ENCODE measurements around the gene MYO10. TPM values are rescaled to one million over a fixed set of nuclear protein-coding genes. Genes with fewer than 3 reads are reported as not detected.

Gene MYO10
- total RNA-seq, 1 experiment from 2014 or later = 89.8 TPM

- DNase-seq (ENCODE audit: low spot score) (no peak), ATAC-seq (peak; percentile 23)
- ChIA-PET POLR2A (no interaction called here), CTCF (interaction anchor here (0.9 to 2.5 kb wide), 2 partner anchors 10 to 63 kb away, joined by 3 to 9 read pairs; no protein-coding TSS in a partner anchor)
- H3K36me3 Mint-ChIP-seq = no peaks in the 10 kb centered on the region
- no peaks in the 10 kb centered on the region for H3K9me3 Mint-ChIP-seq
- H3K27me3 Mint-ChIP-seq (ENCODE audit: low read depth) = peaks cover 24% of the 10 kb centered on the region
- H3K4me3 Mint-ChIP-seq = peak overlapping the region; percentile 86
- TF ChIP-seq ESRRA (CRISPR knock-in tag; IDR thresholded peaks at IDR 0.05; ENCODE audit: borderline replicate concordance) = no peak
- TF ChIP-seq ZNF416 (CRISPR knock-in tag; IDR thresholded peaks at IDR 0.05) = no peak
- TF ChIP-seq ELF4 (CRISPR knock-in tag; IDR thresholded peaks at IDR 0.05; ENCODE audit: low read depth) = no peak
- no peak for TF ChIP-seq HMGA2 (CRISPR knock-in tag; IDR thresholded peaks at IDR 0.05)
- TF ChIP-seq FOXJ3 (CRISPR knock-in tag; IDR thresholded peaks at IDR 0.05; ENCODE audit: borderline replicate concordance) = no peak
- no peak for TF ChIP-seq ZNF396 (CRISPR knock-in tag; IDR thresholded peaks at IDR 0.05; ENCODE audit: borderline replicate concordance)
- TF ChIP-seq GABPB1 (CRISPR knock-in tag; IDR thresholded peaks at IDR 0.05) = no peak
- no peak for TF ChIP-seq ZBTB43 (CRISPR knock-in tag; IDR thresholded peaks at IDR 0.05)
- TF ChIP-seq ZNF423 (CRISPR knock-in tag; IDR thresholded peaks at IDR 0.05) = no peak
- no peak for TF ChIP-seq E2F1 (CRISPR knock-in tag; IDR thresholded peaks at IDR 0.05)
- TF ChIP-seq ZBTB21 (CRISPR knock-in tag; IDR thresholded peaks at IDR 0.05; ENCODE audit: borderline replicate concordance) = no peak
- no peak for TF ChIP-seq ARID4B (CRISPR knock-in tag; IDR thresholded peaks at IDR 0.05; ENCODE audit: borderline replicate concordance)
- H3K4me1 Mint-ChIP-seq = peaks cover 16% of the 10 kb centered on the region
- no peak overlapping the region for H3K27ac Mint-ChIP-seq
These were observed 320.1 kb downstream of the MYO10 start for GRCh38 chr5:16615741-16616535.

GRCh38 chr5:16612007-16612406 lies 324.1 kb downstream of the MYO10 start:
- ChIA-PET CTCF (no interaction called here), POLR2A (no interaction called here)
- Mint-ChIP-seq H3K4me3 (no peak overlapping the region), H3K36me3 (no peaks in the 10 kb centered on the region), H3K9me3 (no peaks in the 10 kb centered on the region), H3K4me1 (peaks cover 20% of the 10 kb centered on the region), H3K27me3 (ENCODE audit: low read depth) (peaks cover 24% of the 10 kb centered on the region), H3K27ac (no peak overlapping the region)
- ATAC-seq (no peak), DNase-seq (ENCODE audit: low spot score) (no peak)
- TF ChIP-seq FOXK1 (CRISPR knock-in tag; IDR thresholded peaks at IDR 0.05) = no peak
- TF ChIP-seq USF2 (CRISPR knock-in tag; IDR thresholded peaks at IDR 0.05) = no peak
